NCI-H446 treated with DMSO at 0.1 percent for 48 hours (cell line): ENCODE measurements around the gene POP5.
A peak's percentile ranks its signal among the peaks of the same experiment; 100 is the strongest.
"Not testable (repeated sequence)": the region's sequence is repeated elsewhere in the genome, so short reads cannot be mapped to it uniquely, and the experiment has no call there.

ENCODE experiments used
- DNase-seq: peaks from one replicate; lab custom pipeline; 2025; lab: John Stamatoyannopoulos, UW

POP5 gene, protein sequence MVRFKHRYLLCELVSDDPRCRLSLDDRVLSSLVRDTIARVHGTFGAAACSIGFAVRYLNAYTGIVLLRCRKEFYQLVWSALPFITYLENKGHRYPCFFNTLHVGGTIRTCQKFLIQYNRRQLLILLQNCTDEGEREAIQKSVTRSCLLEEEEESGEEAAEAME

DNA sequence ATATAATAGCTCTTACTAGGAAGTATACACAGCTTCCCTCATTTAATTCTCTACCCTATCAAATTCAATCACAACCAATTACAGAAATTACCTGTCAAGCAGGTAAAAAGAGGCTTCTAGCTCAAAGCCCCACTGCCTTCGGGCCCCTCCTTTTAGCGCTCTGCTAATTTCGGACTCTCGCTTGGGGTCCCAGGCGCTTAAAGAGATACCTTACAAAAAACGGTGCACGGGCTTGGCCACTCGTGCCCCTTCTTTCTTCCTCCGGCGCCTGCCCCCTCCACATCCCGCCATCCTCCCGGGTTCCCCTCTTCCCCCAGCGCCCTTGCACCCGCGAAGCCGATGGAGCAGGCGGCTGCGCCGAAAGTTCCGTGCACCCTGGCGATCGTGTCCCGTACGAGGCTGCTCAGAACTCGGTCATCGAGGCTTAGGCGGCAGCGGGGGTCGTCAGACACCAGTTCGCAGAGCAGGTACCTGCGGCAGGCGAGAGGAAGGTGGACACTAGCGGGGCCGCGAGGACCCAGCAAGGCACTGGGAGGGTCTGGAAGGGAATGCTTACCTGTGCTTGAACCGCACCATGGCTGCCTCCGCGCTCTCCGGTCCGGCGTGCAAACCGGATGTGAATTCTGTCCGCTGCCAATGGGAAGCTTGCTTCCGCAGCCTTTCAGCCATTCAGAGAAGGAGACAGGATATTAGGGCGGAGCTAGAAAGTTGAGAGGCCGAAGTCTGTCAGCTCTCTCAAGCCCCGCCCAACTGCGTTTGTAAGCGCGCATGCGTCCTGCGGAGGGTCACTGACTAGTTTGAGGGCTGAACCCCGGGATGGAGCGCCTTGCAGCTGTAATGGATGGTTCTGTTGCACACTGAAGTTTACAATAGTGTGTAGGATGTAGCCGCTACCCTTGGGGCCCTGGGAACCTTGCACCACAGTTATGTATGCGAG, at the start of gene POP5:
POP5 (minus strand) TSS at position 616 of the 937 bp plus-strand sequence; CDS start at position 576, 40 bp downstream.
- peak; percentile 92 for DNase-seq

DNA sequence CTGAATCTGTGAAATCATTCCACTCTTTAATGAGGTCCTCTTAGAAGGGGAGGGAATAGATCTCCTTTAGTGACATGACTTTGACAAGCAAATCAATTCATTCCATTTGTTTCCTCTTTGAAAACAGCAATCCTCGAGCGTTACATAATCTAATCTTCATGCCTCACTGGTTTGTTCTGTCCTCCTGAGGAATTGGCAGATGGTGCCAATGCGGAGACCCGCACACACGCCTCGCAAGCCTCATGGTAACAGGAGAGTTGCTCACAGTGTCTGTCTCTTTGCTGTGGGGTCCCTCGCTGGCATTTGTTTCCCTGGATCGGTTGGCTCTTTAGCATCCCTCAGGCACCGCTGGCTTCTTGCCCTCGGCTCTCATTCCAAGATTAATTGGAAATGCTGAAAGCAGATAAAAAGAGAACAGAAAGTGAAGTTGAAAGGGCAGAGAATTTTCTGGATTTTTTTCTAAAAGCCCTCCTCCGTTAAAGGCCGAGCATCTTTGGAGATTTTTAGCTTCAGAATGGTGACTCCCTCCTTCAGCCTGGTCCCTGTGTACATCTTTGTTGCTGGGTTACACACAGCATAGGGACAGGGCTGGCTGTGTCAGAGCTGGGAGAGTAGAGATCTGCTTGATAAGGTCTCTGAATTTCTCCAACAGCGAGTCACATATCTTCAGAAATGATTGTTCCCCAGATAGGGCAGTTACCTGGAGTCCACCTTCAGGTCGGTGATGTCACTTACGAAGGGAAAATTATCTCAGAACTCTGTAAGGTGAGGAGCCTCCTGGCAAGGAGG, 49.1 kb upstream of the POP5 start:
- DNase-seq, result peak; percentile 4

DNA sequence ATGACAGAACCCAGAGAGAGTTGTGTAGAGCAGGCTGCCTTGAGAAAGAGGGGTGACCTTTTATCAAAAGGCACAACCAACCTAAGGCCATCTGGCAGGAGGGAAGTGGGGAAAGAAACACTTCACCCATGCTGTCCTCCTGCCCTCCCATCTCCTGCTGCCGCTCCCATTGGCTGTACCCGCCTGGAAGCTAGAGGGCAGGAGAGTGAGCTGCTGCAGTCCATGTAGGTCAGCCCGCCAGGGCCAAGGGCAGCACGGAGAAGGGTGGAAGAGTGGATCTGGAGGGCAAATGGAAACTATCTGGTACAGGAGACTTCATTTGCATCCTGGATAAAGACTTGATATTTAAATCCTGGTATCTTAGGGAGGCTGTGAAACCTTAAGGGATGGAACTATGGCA, 47.7 kb upstream of the POP5 start:
- no peak for DNase-seq

DNA sequence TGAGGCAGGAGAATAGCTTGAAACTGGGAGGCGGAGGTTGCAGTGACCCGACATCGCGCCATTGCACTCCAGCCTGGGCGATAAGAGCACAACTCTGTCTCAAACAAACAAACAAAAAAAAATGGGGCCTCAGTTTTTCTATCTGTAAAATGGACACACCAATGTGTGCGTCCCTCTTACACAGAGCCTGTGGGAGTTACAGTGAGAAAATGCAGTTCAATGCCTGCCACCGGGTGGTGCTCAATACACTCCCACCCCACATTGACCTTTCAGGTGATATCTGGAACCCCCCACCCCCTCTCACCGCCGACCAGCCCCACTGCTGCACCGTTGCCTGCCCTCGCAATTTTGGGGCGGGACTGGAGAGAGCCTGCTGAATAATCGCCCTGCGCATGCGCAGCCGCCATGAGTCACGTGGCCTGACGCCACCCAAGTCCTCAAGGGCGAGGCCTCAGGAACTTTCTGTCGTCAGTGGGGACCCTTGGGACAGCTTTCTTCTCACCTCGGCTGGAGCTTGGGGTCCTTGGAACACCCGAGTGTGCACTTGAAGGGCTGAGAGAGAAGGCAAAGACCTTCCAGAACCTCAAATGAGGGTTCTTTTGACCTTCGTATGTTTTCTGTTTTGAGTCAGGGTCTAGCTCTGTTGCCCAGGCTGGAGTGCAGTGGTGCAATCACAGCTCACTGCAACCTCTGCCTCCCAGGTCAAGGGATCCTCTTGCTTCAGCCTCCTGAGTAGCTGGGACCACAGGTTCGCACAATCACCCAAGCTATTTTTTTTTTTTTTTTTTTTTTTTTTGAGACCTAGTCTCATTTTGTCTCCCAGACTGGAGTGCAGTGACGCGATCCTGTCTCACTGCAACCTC, 44.6 kb upstream of the POP5 start:
- DNase-seq, result no peak

DNA sequence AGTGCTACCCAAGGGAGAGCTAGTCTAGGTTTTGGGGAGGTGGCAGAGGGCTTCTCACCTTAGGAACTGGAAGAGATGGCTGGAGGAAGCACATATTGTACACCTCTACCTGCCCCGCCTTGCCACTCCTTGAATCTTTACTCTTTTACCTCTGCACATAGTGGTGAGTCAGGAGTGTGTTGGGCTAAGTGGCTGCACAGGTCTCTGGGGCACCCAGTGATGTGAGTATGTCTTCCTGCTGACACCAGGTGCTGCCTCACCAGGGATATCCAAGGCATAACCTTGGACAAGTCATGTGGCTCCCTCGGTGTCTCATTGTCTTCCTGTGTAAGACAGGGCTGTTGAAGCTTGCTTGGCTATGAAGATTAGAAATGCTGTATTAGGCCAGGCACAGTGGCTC, 39.4 kb upstream of the POP5 start:
- no peak for DNase-seq

DNA sequence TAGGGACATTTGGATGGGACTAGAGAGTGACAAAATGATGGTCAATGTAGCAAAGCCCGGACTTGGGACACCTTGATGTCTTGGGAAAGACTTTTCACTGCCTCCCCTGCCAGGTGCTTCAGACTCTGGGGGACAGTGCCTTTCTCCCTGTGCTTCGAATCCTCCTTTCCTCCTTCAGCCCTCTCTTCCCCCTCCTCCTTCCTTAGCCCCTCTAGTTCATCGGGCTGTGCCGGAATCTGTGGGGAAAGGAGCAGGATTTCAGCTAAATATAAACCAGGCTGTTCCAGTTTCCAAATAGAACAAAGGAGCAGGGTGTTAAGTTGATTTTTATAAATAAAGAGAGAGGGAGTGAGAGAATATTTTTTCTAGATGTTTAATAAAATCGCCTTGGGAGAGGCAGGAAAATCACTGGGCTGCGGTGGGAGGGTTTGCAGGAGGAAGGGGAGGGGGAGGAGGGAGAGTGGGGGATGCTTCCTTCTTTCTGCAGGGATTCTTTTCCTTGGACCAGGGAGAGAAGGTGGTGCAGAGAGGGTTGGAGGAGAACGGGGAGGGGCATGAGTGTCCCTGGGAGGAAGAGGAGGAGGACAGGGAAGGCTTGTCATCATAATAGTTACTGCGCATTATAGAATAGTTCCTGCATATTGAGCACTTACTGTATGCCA, 37.9 kb upstream of the POP5 start:
- no peak for DNase-seq

DNA sequence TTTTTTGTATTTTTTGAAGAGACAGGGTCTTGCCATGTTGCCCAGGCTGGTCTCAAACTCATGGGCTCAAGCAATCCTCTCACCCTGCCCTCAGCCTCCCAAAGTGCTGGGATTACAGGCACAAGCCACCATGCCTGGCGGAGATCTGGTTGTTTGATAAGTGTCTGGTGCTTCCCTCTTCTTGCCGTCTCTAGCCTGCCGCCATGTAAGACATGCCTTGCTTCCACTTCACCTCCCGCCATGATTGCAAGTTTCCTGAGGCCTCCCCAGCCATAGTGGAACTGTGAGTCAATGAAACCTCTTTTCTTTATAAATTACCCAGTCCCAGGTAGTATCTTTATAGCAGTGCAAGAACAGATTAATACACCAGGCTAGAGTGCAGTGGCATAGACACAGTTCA, 36.6 kb upstream of the POP5 start:
- DNase-seq, result not testable (repeated sequence)

DNA sequence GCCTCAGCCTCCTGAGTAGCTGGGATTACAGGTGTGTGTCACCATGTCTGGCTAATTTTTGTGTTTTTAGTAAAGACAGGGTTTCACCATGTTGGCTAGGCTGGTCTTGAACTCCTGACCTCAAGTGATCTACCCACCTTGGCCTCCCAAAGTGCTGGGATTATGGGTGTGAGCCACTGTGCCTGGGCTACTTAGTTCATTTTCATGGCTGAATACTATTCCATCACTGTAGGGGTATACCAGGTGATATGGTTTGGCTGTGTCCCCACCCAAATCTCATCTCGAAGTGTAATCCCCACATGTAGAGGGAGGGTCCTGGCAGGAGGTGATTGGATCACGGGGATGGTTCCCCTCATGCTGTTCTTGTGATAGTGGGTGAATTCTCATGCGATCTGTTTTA, 36.0 kb upstream of the POP5 start:
- not testable (repeated sequence) for DNase-seq

DNA sequence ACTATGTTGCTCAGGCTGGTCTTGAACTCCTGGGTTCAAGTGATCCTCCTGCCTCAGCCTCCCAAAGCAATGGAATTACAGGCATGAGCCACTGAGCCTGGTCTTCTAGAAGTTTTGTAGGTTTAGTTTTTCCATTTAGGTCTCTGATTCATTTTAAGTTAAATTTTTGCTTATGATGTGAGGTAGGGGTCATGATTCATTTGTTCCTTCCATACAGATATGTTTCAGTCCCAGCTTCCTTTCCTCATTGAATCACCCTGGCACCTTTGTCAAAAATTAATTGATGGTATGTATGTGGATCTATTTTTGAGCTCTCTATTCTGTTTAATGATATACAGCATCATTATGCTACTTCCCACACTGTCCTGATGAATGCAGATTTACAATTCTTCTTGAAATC, 33.6 kb upstream of the POP5 start:
- DNase-seq, result no peak

DNA sequence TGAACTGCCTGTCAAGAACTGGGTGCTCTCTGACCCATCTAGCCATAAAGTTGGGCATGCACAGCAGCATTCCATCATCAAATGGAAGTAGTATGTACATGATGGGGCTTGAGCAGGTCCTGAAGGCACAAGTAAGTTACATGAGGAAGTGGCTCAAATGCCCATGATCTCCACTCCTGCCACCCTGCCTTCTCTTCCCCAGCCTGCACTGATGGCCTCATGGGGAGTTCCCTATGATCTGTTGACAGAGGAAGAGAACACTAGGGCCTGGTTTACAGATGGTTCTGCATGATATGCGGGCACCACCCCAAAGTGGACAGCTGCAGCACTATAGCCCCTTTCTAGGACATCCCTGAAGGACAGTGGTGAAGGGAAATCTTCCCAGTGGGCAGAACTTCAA, 30.3 kb upstream of the POP5 start:
- DNase-seq, result not testable (repeated sequence)

DNA sequence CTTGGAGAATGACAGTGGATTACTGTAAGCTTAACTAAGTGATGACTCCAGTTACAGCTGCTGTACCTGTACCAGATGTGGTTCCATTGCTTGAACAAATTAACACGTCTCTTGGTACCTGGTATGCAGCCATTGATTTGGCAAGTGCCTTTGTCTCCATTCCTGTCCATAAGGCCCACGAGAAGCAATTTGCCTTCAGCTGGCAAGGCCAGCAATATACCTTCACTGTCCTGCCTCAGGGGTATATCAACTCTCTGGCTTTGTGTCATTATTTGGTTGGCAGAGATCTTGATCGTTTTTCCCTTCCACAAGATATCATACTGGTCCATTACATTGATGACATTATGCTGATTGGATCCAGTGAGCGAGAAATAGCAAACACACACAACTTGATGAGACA, 29.4 kb upstream of the POP5 start:
- no peak for DNase-seq

DNA sequence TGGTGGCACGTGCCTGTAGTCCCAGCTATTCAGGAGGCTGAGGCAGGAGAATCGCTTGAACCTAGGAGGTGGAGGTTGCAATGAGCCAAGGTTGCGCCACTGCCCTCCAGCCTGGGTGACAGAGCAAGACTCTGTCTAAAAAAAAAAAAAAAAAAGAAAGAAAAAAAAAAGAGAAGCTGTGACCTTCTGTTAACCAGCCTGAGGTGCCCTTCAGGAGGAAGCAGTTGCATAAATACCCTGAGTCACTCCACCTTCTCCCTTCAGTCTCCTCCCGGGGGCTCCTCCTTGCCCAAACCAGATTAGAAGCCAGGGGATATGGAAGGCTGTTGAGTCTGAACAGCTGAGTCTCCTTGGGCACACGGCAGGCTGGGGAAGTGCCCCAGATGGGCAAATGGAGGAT, 21.2 kb upstream of the POP5 start:
- DNase-seq, result not testable (repeated sequence)

DNA sequence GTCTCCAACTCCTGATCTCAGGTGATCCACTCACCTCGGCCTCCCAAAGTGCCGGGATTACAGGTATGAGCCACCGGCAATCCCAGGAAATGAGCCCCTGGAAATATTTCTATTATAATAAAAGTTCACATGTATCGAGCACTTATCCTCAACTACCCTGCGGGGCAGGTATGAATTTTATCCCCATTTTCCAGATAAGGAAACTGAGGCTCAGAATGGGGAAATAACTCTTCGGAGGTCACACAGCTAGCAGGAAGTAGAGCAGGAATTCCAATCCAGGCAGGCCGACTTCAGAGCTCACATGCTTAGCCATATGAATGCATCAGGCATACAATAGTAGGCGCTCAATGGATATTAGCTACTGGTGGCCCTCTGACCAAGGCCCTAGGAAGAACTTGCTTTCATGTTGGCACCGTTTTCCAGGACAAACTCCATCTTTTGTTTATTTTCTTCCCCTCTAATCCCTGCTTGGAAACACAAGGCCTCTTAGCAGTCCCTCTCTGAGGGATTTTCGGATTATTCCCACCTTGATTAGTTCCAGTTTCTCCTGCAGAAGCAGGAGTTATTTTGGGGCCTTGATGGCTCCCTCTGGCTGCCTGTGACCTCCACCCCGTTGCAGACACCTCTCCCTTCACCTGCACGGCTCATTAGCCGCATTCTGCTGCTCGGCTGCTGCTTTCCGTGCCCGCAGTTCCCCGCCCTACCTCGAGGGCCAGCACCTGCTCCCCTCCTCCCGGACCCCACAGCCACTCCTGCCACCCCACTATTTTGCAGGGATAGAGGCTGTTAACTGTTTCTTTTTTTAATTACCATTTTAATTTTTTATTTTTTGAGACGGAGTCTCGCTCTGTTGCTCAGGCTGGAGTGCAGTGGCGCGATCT, 18.7 kb upstream of the POP5 start:
- DNase-seq, result no peak

DNA sequence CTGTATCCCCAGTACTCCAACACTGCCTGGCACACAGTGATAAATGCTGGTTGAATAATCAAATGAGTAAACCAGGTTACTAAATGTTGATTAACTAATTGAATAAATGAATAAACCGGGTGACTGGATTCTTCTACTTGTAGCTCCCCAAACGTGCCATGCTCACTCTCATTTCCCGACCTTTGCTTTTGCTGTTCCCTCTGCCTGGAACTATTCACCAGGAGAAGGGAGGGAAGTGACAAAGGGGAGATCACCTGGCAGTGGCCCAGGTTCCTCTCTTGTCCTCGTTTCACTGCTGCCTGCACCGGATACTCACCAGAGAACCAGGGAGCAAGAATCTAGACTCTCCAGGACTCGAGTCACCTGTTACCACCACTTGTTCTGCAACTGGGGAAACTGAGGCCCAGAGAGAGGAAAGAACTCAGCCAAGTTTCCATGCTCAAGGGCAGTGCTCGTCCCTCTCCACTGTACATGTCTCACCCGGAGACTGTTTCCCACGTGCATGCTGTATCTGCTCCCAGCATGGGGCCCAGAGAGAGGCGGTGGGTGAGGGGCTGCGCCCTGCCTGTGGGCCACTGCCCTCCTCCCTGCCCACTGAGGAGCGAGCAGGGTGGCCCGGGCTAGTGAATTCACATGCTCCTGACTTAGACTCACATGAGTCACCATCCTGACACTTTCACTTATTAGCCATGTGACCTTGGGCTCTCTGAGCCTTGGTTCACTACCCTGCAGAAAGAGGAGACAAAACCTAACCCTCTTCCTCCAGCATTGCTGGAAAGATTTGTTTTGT, 17.7 kb upstream of the POP5 start:
- DNase-seq, result no peak

DNA sequence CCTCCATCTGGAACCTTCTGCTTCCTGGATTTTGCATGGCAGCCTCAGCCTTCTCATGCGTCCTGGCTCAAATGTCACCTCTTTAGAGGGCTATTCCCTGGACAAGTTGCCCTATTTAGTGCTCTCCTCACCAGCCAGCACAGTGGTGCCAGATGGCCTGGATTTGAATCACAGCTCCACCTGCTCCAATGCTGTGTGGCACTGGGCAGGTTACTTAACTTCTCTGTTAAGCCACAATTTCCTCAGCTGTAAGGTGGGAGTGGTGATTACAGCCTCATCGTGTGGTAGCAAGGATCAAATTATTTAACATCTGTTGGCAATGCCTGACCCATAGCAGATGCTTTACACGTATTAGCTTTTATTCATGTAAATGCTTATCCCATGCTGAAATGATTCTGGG, 16.7 kb upstream of the POP5 start:
- no peak for DNase-seq

DNA sequence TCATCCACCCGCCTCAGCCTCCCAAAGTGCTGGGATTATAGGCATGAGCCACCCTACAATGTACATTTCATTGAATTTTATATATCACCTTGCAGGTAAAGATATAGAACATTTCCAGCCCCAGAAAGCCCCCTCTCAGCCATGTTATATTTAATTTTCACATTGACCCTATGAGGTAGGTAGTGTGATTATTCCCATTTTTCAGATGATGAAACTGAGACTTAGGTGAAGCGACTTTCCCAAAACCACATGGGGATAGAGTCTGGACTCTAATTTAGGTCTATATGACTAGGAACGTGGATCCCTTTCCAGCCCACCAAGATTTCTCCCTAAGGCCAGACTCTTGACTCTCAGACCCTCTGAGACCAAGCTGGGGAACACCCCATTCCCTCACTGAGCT, 15.7 kb upstream of the POP5 start:
- no peak for DNase-seq

DNA sequence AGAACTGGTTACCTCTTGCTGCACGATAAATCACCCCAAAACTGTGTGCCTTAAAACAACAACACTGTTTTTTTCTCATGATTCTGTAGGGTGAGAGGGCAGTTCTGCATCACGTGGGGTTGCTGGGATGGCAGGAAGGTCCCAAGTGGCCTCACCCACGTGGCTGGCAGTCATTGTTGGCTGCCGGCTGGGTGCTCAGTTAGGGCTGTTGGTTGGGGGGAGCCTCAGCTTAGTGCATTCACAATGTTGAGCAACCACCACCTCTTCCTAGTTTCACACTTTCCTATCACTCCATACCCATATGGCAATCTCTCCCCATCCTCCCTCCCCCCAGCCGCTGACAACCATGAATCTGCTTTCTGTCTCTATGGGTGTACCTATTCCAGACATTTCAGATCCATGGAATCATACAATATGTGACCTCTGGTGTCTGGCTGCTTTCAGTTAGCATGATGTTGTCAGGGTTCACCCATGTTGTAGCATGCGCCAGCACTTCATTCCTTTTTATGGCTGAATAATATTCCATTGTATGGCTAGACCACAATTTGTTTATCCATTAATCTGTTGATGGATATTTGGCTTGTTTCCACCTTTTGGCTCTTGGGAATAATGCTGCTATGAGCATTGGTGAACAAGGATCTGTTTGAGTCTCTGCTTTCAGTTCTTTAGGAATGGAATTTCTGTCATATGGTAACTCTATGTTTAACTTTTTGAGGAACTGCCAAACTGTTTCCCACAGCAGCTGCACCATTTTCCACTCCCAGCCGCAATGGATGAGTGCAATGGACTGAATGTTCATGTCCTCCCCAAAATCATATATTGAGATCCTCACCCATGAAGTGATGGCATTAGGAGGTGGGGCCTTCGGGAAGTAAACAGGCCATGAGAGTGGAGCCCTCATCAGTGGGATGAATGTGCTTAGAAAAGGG, 11.2 kb upstream of the POP5 start:
- DNase-seq, result no peak

DNA sequence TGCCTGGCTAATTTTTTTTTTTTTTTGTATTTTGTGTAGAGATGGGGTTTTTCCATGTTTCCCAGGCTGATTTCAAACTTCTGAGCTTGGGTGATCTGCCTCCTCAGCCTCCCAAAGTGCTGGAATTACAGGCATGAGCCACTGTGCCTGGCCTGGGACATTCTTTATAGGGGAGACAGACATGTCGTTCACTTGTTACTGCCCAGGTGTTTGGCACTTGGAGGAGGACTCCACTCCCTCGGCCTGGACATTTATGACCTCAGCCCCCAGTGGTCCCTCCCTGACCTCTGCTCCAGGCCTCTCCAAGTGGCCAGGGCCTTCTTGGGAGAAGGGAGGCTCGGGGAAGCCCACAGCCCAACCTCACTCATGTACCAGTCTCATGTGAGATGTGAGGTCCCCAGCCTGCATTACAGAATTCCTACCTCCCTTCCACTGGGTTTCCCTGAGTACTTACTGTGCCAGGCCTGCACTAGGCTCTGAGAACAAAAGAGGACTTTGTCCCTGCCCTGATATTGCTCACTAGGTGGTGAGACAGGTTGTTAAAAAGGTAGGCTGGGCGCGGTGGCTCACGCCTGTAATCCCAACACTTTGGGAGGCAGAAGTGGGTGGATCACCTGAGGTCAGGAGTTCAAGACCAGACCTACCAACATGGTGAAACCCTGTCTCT, 9.7 kb upstream of the POP5 start:
- no peak for DNase-seq
